Thoracic aorta (tissue), 2 donors: ENCODE data around the gene OR4E1. TPM values are rescaled to one million over a fixed set of nuclear protein-coding genes. Genes with fewer than 3 reads are reported as not detected.

Experiments used
- ATAC-seq: fragments of 150-250 bp; one replicate; pipeline ENCODE4 v1.8.0; 2017; ENCODE audit warnings: low read depth; ENCODE audit not compliant: insufficient number of reproducible peaks, low FRiP score
- DNase-seq: peaks from one replicate; pipeline ENCODE4 v3.0.0-alpha.2; 2020; ENCODE audit warnings: low spot score
- H3K27ac ChIP-seq, 2 donors: fragments of 200-600 bp; sonication (generic); 1 replicate in 1 of 2; 2 replicates in 1 of 2; pipeline ENCODE4 v1.5.1; 2016; ENCODE audit warnings: mild to moderate bottlenecking in 2 of 2, moderate library complexity in 2 of 2
- H3K27me3 ChIP-seq: fragments of 200-600 bp; sonication (generic); replicated peaks from 2 replicates; pipeline ENCODE4 v1.6.0; 2016; ENCODE audit warnings: mild to moderate bottlenecking; ENCODE audit not compliant: insufficient read depth
- H3K36me3 ChIP-seq: fragments of 200-600 bp; sonication (generic); one replicate; pipeline ENCODE4 v1.5.1; 2016
- H3K4me1 ChIP-seq, 2 donors: fragments of 200-600 bp; sonication (generic); 1 replicate in 1 of 2; 2 replicates in 1 of 2; pipeline versions ENCODE4 v1.5.1 to v1.6.0; 2016; ENCODE audit warnings: low read depth in 2 of 2, mild to moderate bottlenecking in 1 of 2; ENCODE audit not compliant: control insufficient read depth in 1 of 2
- H3K4me3 ChIP-seq: fragments of 200-600 bp; sonication (generic); 2 replicates; pipeline ENCODE4 v1.5.1; 2016; ENCODE audit warnings: mild to moderate bottlenecking
- H3K9me3 ChIP-seq: fragments of 200-600 bp; sonication (generic); 2 replicates; pipeline ENCODE4 v1.5.1; 2016
- total RNA-seq, 2 donors: library from RNA; depleted of rRNA; stranded (reverse); fragments of >200 nt; gene quantifications; one replicate each; pipeline versions ENCODE4 v1.1.0 to v1.2.3, GENCODE V29; 2016
- TF ChIP-seq, protein P1 (sequence below): fragments of 200-600 bp; sonication (generic); IDR thresholded peaks from one replicate; pipeline ENCODE4 v1.5.1; 2019; ENCODE audit warnings: antibody characterized with exemption

Gene OR4E1
- total RNA-seq, result not detected

DNA sequence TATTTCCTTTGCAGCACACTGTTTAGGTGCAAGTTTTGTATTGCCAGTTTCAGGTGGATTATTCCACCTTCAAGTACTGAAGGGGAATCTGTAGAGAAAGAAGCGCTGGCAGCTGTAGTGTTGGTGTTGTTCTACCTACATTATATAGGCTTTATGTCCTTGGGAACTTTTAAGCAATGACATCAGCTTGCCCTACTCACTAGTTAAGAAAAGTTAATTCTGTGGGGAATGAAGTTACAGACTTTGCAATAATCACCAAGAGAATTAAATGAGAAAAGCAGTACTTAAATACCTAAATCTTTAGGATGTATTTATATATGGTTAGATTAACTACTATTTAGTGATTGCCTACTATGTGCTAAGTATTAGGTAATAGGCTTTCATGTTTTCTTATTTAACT, at the start of gene OR4E1:
Gene OR4E1 (minus strand): TSS at position 101 of the 400 bp plus-strand sequence. CDS start 2,883 bp downstream, outside the sequence.
- H3K4me3 ChIP-seq, result no peak within 1 kb of the TSS
- H3K4me1 ChIP-seq, result no peaks in the 10 kb centered on the region
- no peaks in the 10 kb centered on the region for H3K27me3 ChIP-seq
- H3K9me3 ChIP-seq, result peaks cover 3% of the 10 kb centered on the region
- no peak for ATAC-seq
- H3K36me3 ChIP-seq, result no peaks in the 10 kb centered on the region
- no peak for DNase-seq
- TF ChIP-seq, protein P1, sequence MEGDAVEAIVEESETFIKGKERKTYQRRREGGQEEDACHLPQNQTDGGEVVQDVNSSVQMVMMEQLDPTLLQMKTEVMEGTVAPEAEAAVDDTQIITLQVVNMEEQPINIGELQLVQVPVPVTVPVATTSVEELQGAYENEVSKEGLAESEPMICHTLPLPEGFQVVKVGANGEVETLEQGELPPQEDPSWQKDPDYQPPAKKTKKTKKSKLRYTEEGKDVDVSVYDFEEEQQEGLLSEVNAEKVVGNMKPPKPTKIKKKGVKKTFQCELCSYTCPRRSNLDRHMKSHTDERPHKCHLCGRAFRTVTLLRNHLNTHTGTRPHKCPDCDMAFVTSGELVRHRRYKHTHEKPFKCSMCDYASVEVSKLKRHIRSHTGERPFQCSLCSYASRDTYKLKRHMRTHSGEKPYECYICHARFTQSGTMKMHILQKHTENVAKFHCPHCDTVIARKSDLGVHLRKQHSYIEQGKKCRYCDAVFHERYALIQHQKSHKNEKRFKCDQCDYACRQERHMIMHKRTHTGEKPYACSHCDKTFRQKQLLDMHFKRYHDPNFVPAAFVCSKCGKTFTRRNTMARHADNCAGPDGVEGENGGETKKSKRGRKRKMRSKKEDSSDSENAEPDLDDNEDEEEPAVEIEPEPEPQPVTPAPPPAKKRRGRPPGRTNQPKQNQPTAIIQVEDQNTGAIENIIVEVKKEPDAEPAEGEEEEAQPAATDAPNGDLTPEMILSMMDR, result no peak
- H3K27ac ChIP-seq, result no peak within 1 kb of the TSS

DNA sequence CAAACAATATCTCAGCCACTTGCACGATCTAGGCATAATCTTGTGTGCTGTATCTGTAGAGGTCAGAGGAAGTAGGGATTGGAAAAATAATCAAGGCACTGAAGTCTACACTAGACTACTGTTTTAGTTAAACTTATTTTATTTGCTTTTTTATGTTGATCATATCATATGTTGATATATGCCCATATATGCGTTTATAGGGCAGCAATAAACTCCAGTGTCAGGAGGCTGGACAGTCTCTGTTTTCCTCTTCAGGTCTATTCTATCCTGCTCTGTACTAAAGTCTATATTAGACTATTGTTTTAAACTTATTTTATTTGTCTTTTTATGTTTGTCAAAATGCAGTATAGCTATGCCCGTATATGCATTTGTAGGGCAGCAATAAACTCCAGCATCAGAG, 47.9 kb upstream of the OR4E1 start:
- DNase-seq (no peak), ATAC-seq (no peak)
- Histone ChIP-seq H3K36me3 (no peaks in the 10 kb centered on the region), H3K4me1 (no peaks in the 10 kb centered on the region), H3K27ac (no peak overlapping the region), H3K27me3 (no peaks in the 10 kb centered on the region), H3K4me3 (no peak overlapping the region), H3K9me3 (no peaks in the 10 kb centered on the region)
- TF ChIP-seq, protein P1, result no peak

GRCh38 chr14:21719841-21720240, 46.2 kb upstream of the OR4E1 start:
- no peak for DNase-seq
- Histone ChIP-seq H3K27me3 (no peaks in the 10 kb centered on the region), H3K27ac (no peak overlapping the region), H3K4me3 (no peak overlapping the region), H3K9me3 (no peaks in the 10 kb centered on the region), H3K4me1 (no peaks in the 10 kb centered on the region), H3K36me3 (no peaks in the 10 kb centered on the region)
- no peak for ATAC-seq
- TF ChIP-seq, protein P1, result no peak

- ATAC-seq (no peak), DNase-seq (no peak)
- Histone ChIP-seq H3K36me3 (no peaks in the 10 kb centered on the region), H3K4me1 (no peaks in the 10 kb centered on the region), H3K27ac (no peak overlapping the region), H3K4me3 (no peak overlapping the region), H3K27me3 (no peaks in the 10 kb centered on the region), H3K9me3 (no peaks in the 10 kb centered on the region)
- TF ChIP-seq, protein P1, result no peak
Measured at GRCh38 chr14:21714318-21714929, 40.8 kb upstream of the OR4E1 start.

DNA sequence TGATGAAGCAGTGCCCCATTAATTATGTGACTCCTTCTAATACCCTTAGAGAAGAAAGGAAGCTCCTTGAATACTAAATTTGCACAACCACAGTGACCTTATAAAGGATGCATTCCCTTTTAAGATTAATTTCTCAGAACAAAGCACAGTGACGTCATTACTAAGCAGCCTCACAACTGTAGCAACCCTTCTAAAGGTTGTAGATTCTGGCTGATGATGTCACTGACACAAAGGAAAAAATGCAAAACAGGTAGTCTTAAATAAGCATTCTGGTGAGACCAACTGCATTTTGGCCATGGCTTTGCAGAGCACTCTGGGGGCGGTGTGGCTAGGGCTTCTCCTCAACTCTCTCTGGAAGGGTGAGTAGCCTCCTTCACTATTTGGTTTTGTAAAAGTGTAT, 38.4 kb upstream of the OR4E1 start:
- no peaks in the 10 kb centered on the region for H3K27me3 ChIP-seq
- ATAC-seq (no peak), DNase-seq (no peak)
- H3K4me1 ChIP-seq, result no peaks in the 10 kb centered on the region
- H3K36me3 ChIP-seq, result no peaks in the 10 kb centered on the region
- H3K27ac ChIP-seq, result no peak overlapping the region
- TF ChIP-seq, protein P1, result no peak
- no peaks in the 10 kb centered on the region for H3K9me3 ChIP-seq
- no peak overlapping the region for H3K4me3 ChIP-seq
